ENCODE results near the gene HOXA5. TPM values are rescaled to one million over a fixed set of nuclear protein-coding genes. Genes with fewer than 3 reads are reported as not detected.

Gene HOXA5
- total RNA-seq, 1 experiment from 2014 or later: 7.5 TPM

GRCh38 chr7:27109466-27110185 lies 33.9 kb downstream of the HOXA5 start:
- Histone ChIP-seq H3K9me2 (replicated peaks; ENCODE audit: low read length) (no peaks in the 10 kb centered on the region), H3K9me3 (ENCODE audit: low read length) (no peaks in the 10 kb centered on the region), H3K4me3 (ENCODE audit: low read length) (no peak overlapping the region), H2AFZ (ENCODE audit: low read length) (no peak overlapping the region), H3K27me3 (ENCODE audit: low read length) (no peaks in the 10 kb centered on the region), H4K20me1 (ENCODE audit: low read length) (no peaks in the 10 kb centered on the region), H3K36me3 (ENCODE audit: low read depth, low read length) (no peaks in the 10 kb centered on the region), H3K27ac (ENCODE audit: low read length) (peak overlapping the region; percentile 99; the same call in 1 of the 2 replicates), H3F3A (ENCODE audit: low read length, unreplicated experiment) (no peaks in the 10 kb centered on the region), H3K9ac (ENCODE audit: low read length) (no peak overlapping the region), H3K4me1 (ENCODE audit: insufficient read depth, low read length) (peaks cover 41% of the 10 kb centered on the region), H3K79me2 (ENCODE audit: low read length) (peaks cover 47% of the 10 kb centered on the region), H3K4me2 (ENCODE audit: low read length) (peak overlapping the region; percentile 96; the same call in 1 of the 2 replicates)
- BruUV-seq (replicated peaks): no TSS peak
- TF ChIP-seq EZH2phosphoT487 (IDR thresholded peaks at IDR 0.05; ENCODE audit: borderline replicate concordance, low read length): no peak
- TF ChIP-seq EZH2 (IDR thresholded peaks at IDR 0.05; ENCODE audit: low read length, unreplicated experiment): no peak
- TF ChIP-seq, protein P1, sequence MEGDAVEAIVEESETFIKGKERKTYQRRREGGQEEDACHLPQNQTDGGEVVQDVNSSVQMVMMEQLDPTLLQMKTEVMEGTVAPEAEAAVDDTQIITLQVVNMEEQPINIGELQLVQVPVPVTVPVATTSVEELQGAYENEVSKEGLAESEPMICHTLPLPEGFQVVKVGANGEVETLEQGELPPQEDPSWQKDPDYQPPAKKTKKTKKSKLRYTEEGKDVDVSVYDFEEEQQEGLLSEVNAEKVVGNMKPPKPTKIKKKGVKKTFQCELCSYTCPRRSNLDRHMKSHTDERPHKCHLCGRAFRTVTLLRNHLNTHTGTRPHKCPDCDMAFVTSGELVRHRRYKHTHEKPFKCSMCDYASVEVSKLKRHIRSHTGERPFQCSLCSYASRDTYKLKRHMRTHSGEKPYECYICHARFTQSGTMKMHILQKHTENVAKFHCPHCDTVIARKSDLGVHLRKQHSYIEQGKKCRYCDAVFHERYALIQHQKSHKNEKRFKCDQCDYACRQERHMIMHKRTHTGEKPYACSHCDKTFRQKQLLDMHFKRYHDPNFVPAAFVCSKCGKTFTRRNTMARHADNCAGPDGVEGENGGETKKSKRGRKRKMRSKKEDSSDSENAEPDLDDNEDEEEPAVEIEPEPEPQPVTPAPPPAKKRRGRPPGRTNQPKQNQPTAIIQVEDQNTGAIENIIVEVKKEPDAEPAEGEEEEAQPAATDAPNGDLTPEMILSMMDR (conservative IDR thresholded peaks at IDR 0.05; ENCODE audit: low read depth, low read length): no peak
- ChIA-PET CTCF (no interaction called here), POLR2A (ENCODE audit: unreplicated experiment) (interaction anchor here (0.6 kb wide), 2 partner anchors 80 to 232 kb away, joined by 3 read pairs; no protein-coding TSS in a partner anchor)
- DNase-seq (no peak), ATAC-seq (no peak)
- intact Hi-C loops (cut with micrococcal nuclease): loop anchor here (1.0 kb wide), 1 partner anchor 11 kb away; no protein-coding TSS in a partner anchor

DNA sequence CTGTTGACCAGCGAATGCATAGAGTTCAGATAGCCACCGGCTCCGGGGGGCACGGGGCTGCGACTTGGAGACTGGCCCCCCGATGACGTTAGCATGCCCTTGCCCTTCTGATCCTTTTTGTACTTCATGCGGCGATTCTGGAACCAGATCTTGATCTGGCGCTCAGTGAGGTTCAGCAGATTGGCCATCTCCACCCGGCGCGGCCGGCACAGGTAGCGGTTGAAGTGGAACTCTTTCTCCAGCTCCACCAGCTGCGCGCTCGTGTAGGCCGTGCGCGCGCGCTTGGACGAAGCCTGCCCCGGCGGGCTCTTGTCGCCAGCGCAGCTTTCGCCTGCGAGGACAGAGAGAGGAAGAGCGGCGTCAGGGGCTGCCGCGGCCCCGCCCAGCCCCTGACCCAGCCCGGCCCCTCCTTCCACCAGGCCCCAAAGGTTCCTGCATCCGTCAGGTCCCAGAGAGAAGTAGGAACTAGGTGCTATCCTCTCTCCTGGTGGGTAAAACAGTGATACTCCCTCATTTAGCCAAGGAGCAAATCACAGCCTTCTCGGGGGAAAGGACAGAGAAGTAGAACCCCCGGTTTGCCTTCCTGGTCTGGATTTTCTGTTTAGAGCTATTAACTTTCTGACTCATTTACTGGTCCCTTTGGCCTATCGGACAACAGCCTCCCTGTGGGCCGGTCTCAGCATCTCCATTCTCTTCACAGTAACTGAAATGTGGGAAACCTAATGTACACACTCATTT lies 34.9 kb downstream of the HOXA5 start:
- ATAC-seq: no peak
- no peak overlapping the region for H3K27ac ChIP-seq (ENCODE audit: low read length)
- H3K9ac ChIP-seq (ENCODE audit: low read length): no peak overlapping the region

More for the DNA sequence above, 34.9 kb downstream of the HOXA5 start:
- CTCF ChIA-PET: no interaction called here
- Histone ChIP-seq H3K36me3 (ENCODE audit: low read depth, low read length) (no peaks in the 10 kb centered on the region), H3K4me1 (ENCODE audit: insufficient read depth, low read length) (peaks cover 36% of the 10 kb centered on the region), H3K4me3 (ENCODE audit: low read length) (no peak overlapping the region), H3F3A (ENCODE audit: low read length, unreplicated experiment) (no peaks in the 10 kb centered on the region), H3K4me2 (ENCODE audit: low read length) (no peak overlapping the region), H4K20me1 (ENCODE audit: low read length) (no peaks in the 10 kb centered on the region), H3K9me3 (ENCODE audit: low read length) (no peaks in the 10 kb centered on the region), H3K9me2 (replicated peaks; ENCODE audit: low read length) (no peaks in the 10 kb centered on the region), H3K27me3 (ENCODE audit: low read length) (no peaks in the 10 kb centered on the region), H2AFZ (ENCODE audit: low read length) (no peak overlapping the region), H3K79me2 (ENCODE audit: low read length) (peaks cover 41% of the 10 kb centered on the region)
- POLR2A ChIA-PET (ENCODE audit: unreplicated experiment): no interaction called here
- intact Hi-C loops (cut with micrococcal nuclease): no loop called here
- TF ChIP-seq EZH2 (IDR thresholded peaks at IDR 0.05; ENCODE audit: low read length, unreplicated experiment): no peak
- TF ChIP-seq, protein P1 (conservative IDR thresholded peaks at IDR 0.05; ENCODE audit: low read depth, low read length): no peak
- no peak for TF ChIP-seq EZH2phosphoT487 (IDR thresholded peaks at IDR 0.05; ENCODE audit: borderline replicate concordance, low read length)
- DNase-seq: peak; percentile 22
- no TSS peak for BruUV-seq (replicated peaks)

All from PC-3 (cell line).